ENCODE data around the gene ACP6. TPM values are rescaled to one million over a fixed set of nuclear protein-coding genes. Genes with fewer than 3 reads are reported as not detected.
A peak's percentile ranks its signal among the peaks of the same experiment; 100 is the strongest.
"Not testable (repeated sequence)": the region's sequence is repeated elsewhere in the genome, so short reads cannot be mapped to it uniquely, and the experiment has no call there.

The ACP6 gene
- total RNA-seq, 1 donor from 2014 or later = 14.1 TPM

DNA sequence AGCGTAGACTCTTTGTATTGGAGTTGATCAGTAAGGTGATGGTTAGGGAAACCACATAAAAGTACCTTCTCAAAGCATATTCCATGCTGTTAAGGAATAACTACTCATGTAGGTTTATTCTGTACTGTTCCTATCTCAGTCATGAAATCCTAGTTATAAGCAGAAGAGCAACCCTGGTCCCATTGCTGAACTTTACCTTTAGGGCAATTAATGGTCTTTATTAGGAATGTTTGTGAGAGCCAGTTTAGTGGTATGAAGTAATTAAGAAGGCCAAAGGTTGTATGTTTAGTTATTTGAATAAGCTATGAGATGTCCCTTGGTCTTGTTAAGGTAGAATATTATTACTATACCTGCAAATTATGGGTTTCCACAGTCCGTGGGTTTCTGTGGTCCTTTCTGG, 44.0 kb downstream of the ACP6 start:
- no peak for DNase-seq (ENCODE audit: low spot score)
- Mint-ChIP-seq H3K36me3 (ENCODE audit: low read depth) (peaks cover 13% of the 10 kb centered on the region), H3K9me3 (no peaks in the 10 kb centered on the region), H3K4me1 (ENCODE audit: low read depth) (peaks cover 36% of the 10 kb centered on the region), H3K4me3 (no peak overlapping the region), H3K27me3 (ENCODE audit: insufficient read depth) (no peaks in the 10 kb centered on the region), H3K27ac (no peak overlapping the region)
- intact Hi-C loops (cut with micrococcal nuclease) = no loop called here

DNA sequence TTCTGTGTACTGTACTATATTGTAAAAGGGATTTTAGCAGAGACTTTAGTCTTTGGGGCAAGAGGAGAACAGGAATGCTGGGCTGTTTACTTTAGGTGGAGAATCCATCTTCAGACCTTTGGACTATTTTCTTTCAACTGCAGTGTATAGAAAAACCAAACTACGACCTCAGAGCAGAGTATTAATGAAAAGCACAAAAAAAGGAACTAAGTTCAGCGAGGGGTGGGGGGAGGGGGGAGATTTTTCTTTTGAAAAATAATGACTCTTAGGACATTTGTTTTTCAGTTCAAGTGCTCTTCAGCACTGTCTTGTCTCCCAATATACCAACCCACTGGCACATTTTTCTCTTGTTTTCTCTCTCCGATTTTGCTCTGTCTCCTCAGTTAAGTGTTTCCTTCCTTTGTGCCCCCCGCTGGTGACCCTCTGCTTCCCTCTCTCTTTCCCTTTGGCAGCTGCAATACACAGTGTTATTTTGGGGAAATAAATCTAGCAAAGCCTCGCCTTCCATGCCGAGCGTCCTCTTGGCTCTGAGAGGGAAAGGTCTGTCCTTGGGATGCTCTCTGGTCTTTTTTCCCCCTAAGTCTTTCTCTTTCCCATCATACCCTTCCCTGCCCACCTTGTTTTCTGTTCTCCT, 44.8 kb downstream of the ACP6 start:
- no peak for DNase-seq (ENCODE audit: low spot score)
- Mint-ChIP-seq H3K4me3 (no peak overlapping the region), H3K36me3 (ENCODE audit: low read depth) (peaks cover 19% of the 10 kb centered on the region), H3K9me3 (no peaks in the 10 kb centered on the region), H3K27me3 (ENCODE audit: insufficient read depth) (no peaks in the 10 kb centered on the region), H3K27ac (peak overlapping the region; percentile 20), H3K4me1 (ENCODE audit: low read depth) (peaks cover 41% of the 10 kb centered on the region)
- intact Hi-C loops (cut with micrococcal nuclease) = no loop called here

DNA sequence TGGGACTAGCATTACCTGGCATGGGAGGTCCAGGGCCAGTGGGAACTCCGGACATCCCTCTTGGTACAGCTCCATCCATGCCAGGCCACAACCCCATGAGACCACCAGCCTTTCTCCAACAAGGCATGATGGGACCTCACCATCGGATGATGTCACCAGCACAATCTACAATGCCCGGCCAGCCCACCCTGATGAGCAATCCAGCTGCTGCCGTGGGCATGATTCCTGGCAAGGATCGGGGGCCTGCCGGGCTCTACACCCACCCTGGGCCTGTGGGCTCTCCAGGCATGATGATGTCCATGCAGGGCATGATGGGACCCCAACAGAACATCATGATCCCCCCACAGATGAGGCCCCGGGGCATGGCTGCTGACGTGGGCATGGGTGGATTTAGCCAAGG, 45.8 kb downstream of the ACP6 start:
- H3K9me3 Mint-ChIP-seq = no peaks in the 10 kb centered on the region
- no peak for DNase-seq (ENCODE audit: low spot score)
- no peak overlapping the region for H3K4me3 Mint-ChIP-seq
- intact Hi-C loops (cut with micrococcal nuclease) = no loop called here
- H3K4me1 Mint-ChIP-seq (ENCODE audit: low read depth) = peaks cover 35% of the 10 kb centered on the region
- H3K36me3 Mint-ChIP-seq (ENCODE audit: low read depth) = peaks cover 20% of the 10 kb centered on the region
- H3K27me3 Mint-ChIP-seq (ENCODE audit: insufficient read depth) = no peaks in the 10 kb centered on the region
- no peak overlapping the region for H3K27ac Mint-ChIP-seq

DNA sequence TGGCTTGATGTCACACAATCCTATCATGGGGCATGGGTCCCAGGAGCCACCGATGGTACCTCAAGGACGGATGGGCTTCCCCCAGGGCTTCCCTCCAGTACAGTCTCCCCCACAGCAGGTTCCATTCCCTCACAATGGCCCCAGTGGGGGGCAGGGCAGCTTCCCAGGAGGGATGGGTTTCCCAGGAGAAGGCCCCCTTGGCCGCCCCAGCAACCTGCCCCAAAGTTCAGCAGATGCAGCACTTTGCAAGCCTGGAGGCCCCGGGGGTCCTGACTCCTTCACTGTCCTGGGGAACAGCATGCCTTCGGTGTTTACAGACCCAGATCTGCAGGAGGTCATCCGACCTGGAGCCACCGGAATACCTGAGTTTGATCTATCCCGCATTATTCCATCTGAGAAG, 46.3 kb downstream of the ACP6 start:
- Mint-ChIP-seq H3K27me3 (ENCODE audit: insufficient read depth) (no peaks in the 10 kb centered on the region), H3K36me3 (ENCODE audit: low read depth) (peaks cover 20% of the 10 kb centered on the region), H3K4me1 (ENCODE audit: low read depth) (peaks cover 30% of the 10 kb centered on the region), H3K9me3 (no peaks in the 10 kb centered on the region), H3K27ac (no peak overlapping the region), H3K4me3 (no peak overlapping the region)
- intact Hi-C loops (cut with micrococcal nuclease) = no loop called here
- DNase-seq (ENCODE audit: low spot score) = no peak

DNA sequence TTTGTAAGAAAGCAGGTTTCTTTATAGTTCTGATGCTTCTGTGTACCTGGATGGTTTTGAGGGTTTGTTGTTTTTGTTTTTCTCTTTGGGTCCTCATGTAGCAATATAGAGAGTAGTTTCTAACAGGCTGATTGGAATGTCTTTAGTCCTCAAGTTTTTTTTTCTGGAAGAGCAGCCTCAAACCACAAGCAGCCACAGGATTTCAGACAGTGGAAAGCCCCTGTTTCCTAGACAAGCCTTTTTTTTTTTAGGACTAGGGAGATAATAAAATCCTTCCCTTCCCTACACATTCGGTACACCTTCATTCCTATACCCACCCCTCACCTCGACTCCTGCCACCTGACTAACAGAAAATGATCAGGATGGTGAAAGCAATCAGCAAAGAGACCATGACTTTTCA, 47.6 kb downstream of the ACP6 start:
- peaks cover 35% of the 10 kb centered on the region for H3K4me1 Mint-ChIP-seq (ENCODE audit: low read depth)
- no peak overlapping the region for H3K27ac Mint-ChIP-seq
- no peaks in the 10 kb centered on the region for H3K9me3 Mint-ChIP-seq
- DNase-seq (ENCODE audit: low spot score) = no peak
- intact Hi-C loops (cut with micrococcal nuclease) = no loop called here
- H3K36me3 Mint-ChIP-seq (ENCODE audit: low read depth) = peaks cover 30% of the 10 kb centered on the region
- no peak overlapping the region for H3K4me3 Mint-ChIP-seq
- H3K27me3 Mint-ChIP-seq (ENCODE audit: insufficient read depth) = no peaks in the 10 kb centered on the region

DNA sequence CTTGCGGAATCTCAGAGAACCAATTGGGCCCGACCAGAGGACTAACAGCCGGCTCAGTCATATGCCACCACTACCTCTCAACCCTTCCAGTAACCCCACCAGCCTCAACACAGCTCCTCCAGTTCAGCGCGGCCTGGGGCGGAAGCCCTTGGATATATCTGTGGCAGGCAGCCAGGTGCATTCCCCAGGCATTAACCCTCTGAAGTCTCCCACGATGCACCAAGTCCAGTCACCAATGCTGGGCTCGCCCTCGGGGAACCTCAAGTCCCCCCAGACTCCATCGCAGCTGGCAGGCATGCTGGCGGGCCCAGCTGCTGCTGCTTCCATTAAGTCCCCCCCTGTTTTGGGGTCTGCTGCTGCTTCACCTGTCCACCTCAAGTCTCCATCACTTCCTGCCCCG, 49.8 kb downstream of the ACP6 start:
- H3K4me3 Mint-ChIP-seq = peak overlapping the region; percentile 41

DNA sequence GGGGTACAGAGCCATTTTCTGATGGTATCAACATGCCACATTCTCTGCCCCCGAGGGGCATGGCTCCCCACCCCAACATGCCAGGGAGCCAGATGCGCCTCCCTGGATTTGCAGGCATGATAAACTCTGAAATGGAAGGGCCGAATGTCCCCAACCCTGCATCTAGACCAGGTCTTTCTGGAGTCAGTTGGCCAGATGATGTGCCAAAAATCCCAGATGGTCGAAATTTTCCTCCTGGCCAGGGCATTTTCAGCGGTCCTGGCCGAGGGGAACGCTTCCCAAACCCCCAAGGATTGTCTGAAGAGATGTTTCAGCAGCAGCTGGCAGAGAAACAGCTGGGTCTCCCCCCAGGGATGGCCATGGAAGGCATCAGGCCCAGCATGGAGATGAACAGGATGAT, 50.6 kb downstream of the ACP6 start:
- peaks cover 32% of the 10 kb centered on the region for H3K36me3 Mint-ChIP-seq (ENCODE audit: low read depth)
- intact Hi-C loops (cut with micrococcal nuclease) = loop anchor here (2.0 kb wide), 1 partner anchor 125 kb away; no protein-coding TSS in a partner anchor
- H3K27ac Mint-ChIP-seq = no peak overlapping the region
- H3K4me1 Mint-ChIP-seq (ENCODE audit: low read depth) = peaks cover 34% of the 10 kb centered on the region
- no peaks in the 10 kb centered on the region for H3K9me3 Mint-ChIP-seq
- H3K4me3 Mint-ChIP-seq = no peak overlapping the region
- H3K27me3 Mint-ChIP-seq (ENCODE audit: insufficient read depth) = no peaks in the 10 kb centered on the region
- no peak for DNase-seq (ENCODE audit: low spot score)

More for the DNA sequence above, 49.8 kb downstream of the ACP6 start:
- Mint-ChIP-seq H3K27ac (no peak overlapping the region), H3K27me3 (ENCODE audit: insufficient read depth) (no peaks in the 10 kb centered on the region), H3K36me3 (ENCODE audit: low read depth) (peaks cover 32% of the 10 kb centered on the region), H3K9me3 (no peaks in the 10 kb centered on the region), H3K4me1 (ENCODE audit: low read depth) (peaks cover 33% of the 10 kb centered on the region)
- intact Hi-C loops (cut with micrococcal nuclease) = no loop called here
- no peak for DNase-seq (ENCODE audit: low spot score)

DNA sequence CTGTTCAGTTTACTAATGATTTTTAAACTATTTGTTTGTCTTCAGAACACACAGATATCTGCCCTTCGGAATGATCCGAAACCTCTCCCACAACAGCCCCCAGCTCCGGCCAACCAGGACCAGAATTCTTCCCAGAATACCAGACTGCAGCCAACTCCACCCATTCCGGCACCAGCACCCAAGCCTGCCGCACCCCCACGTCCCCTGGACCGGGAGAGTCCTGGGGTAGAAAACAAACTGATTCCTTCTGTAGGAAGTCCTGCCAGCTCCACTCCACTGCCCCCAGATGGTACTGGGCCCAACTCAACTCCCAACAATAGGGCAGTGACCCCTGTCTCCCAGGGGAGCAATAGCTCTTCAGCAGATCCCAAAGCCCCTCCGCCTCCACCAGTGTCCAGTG, 51.6 kb downstream of the ACP6 start:
- peaks cover 38% of the 10 kb centered on the region for H3K36me3 Mint-ChIP-seq (ENCODE audit: low read depth)
- no peaks in the 10 kb centered on the region for H3K9me3 Mint-ChIP-seq
- no peak for DNase-seq (ENCODE audit: low spot score)
- H3K27me3 Mint-ChIP-seq (ENCODE audit: insufficient read depth) = no peaks in the 10 kb centered on the region
- peak overlapping the region; percentile 15 for H3K4me3 Mint-ChIP-seq
- H3K27ac Mint-ChIP-seq = peak overlapping the region; percentile 74
- H3K4me1 Mint-ChIP-seq (ENCODE audit: low read depth) = peaks cover 36% of the 10 kb centered on the region
- intact Hi-C loops (cut with micrococcal nuclease) = loop anchor here (1.0 to 2.0 kb wide), 7 partner anchors 9 to 124 kb away; partner anchors contain the start of gene ACP6

DNA sequence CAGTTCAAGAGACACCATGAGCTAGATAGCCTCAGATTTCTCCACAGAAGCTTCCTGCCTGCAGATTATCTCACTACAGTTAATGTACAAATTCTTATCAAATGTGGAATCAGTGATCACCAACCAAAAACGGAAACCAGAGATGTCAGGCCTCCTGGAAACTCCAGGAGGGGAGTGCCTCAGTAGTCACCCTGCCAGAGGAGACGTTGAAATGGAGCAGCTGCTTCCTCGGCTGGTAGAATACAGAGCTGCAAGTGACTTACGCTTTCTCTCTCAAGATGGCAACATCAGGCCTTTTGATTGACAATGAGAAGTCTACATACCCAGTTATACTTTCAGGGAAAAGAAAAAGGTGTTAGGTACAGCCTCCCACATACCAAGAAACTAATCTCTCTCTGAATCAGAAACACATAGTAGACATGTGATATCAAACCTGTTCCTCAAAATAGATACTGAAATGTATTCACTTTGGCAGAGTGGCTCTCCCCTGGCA, 52.2 kb downstream of the ACP6 start:
- peak overlapping the region; percentile 15 for H3K4me3 Mint-ChIP-seq
- peaks cover 43% of the 10 kb centered on the region for H3K36me3 Mint-ChIP-seq (ENCODE audit: low read depth)
- H3K27ac Mint-ChIP-seq = peak overlapping the region; percentile 74
- intact Hi-C loops (cut with micrococcal nuclease) = loop anchor here (1.0 to 2.0 kb wide), 7 partner anchors 9 to 123 kb away; partner anchors contain the start of gene ACP6
- no peaks in the 10 kb centered on the region for H3K27me3 Mint-ChIP-seq (ENCODE audit: insufficient read depth)
- H3K4me1 Mint-ChIP-seq (ENCODE audit: low read depth) = peaks cover 40% of the 10 kb centered on the region
- peak; percentile 55 for DNase-seq (ENCODE audit: low spot score)
- no peaks in the 10 kb centered on the region for H3K9me3 Mint-ChIP-seq

DNA sequence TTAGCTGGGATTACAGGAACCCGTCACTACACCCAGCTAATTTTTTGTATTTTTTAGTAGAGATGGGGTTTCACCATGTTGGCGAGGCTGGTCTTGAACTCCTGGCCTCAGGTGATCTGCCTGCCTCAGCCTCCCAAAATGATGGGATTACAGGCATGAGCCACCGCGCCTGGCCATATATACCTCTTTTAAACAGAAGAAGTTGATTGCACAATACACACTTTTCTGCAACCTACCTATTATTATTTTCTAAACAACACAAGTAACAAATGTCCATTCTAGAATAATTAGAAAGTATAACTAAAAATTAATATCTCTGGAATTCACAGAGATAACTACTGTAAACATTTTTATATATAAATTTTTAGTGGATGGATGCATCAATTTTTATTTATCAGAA, 55.4 kb downstream of the ACP6 start:
- Mint-ChIP-seq H3K36me3 (ENCODE audit: low read depth) (peaks cover 36% of the 10 kb centered on the region), H3K4me1 (ENCODE audit: low read depth) (peaks cover 35% of the 10 kb centered on the region)
- H3K27ac Mint-ChIP-seq; H3K4me3 Mint-ChIP-seq; H3K27me3 Mint-ChIP-seq (ENCODE audit: insufficient read depth); DNase-seq (ENCODE audit: low spot score); H3K9me3 Mint-ChIP-seq; intact Hi-C loops (cut with micrococcal nuclease): not testable (repeated sequence)

DNA sequence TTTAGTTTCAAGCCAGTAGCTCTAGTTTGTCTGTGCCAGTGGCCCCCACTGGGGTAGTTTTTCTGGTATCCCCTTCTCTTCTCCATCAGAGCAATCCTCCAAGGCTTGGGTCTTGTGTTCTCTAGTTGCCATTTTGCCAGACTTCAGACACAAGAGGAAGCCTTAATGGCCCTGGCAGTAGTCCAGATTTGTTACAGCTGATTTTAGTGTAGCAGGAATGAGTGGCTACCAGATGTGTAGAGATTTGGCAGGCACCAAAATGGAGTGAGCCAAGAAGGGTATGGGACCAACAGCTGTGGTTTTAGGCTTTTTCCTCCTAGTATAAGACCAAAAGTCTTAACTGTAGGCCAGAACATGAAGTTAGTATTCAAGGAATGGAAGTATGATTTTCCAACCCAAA, 56.8 kb downstream of the ACP6 start:
- DNase-seq (ENCODE audit: low spot score) = no peak
- H3K4me3 Mint-ChIP-seq = no peak overlapping the region
- peaks cover 30% of the 10 kb centered on the region for H3K4me1 Mint-ChIP-seq (ENCODE audit: low read depth)
- no peaks in the 10 kb centered on the region for H3K9me3 Mint-ChIP-seq
- no peaks in the 10 kb centered on the region for H3K27me3 Mint-ChIP-seq (ENCODE audit: insufficient read depth)
- peaks cover 33% of the 10 kb centered on the region for H3K36me3 Mint-ChIP-seq (ENCODE audit: low read depth)
- intact Hi-C loops (cut with micrococcal nuclease) = no loop called here
- H3K27ac Mint-ChIP-seq = no peak overlapping the region

DNA sequence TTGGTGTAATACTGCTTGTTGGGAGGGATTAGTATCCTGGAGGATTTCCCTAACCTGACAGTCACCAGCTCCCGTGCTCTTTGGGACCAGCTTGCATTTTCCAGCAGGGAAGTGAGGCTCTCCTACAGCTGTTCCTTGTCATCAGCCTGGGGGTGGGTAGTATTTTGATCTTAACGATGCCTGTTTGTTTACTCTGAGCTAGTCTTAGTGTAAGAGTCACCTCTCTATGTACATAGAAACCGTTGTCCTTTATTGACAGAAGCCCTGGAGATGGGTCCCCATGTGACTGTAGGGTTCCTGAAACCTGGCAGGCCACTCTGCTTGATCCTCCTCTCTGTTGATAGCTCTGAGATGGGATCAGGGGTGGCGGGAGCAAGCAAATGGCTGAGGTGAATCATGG, 58.0 kb downstream of the ACP6 start:
- no peaks in the 10 kb centered on the region for H3K9me3 Mint-ChIP-seq
- H3K36me3 Mint-ChIP-seq (ENCODE audit: low read depth) = peaks cover 35% of the 10 kb centered on the region
- no peak overlapping the region for H3K27ac Mint-ChIP-seq
- no peak overlapping the region for H3K4me3 Mint-ChIP-seq
- intact Hi-C loops (cut with micrococcal nuclease) = no loop called here
- no peaks in the 10 kb centered on the region for H3K27me3 Mint-ChIP-seq (ENCODE audit: insufficient read depth)
- peaks cover 19% of the 10 kb centered on the region for H3K4me1 Mint-ChIP-seq (ENCODE audit: low read depth)
- no peak for DNase-seq (ENCODE audit: low spot score)

DNA sequence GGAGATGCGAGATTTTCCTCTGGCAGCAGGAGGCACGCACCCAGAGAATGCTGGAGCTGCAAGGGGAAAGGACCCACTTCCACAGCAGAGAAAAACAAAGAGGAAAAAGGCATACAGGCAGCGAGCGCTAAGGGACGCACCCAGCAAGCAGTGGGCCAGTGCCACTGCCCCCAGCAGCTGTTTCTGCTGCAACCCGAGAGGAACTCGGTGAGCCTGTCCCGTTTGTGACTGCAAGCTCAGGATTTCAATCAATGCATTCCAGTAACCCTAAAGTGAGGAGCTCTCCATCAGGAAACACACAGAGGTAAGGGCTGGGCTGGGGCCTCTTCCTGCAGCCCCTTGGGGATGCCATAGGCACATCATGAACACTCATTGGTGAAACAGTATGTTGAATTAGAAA, 58.7 kb downstream of the ACP6 start:
- Mint-ChIP-seq H3K36me3 (ENCODE audit: low read depth) (peaks cover 39% of the 10 kb centered on the region), H3K4me1 (ENCODE audit: low read depth) (peaks cover 15% of the 10 kb centered on the region), H3K27ac (no peak overlapping the region), H3K27me3 (ENCODE audit: insufficient read depth) (no peaks in the 10 kb centered on the region), H3K9me3 (no peaks in the 10 kb centered on the region), H3K4me3 (no peak overlapping the region)
- DNase-seq (ENCODE audit: low spot score) = no peak
- intact Hi-C loops (cut with micrococcal nuclease) = no loop called here

DNA sequence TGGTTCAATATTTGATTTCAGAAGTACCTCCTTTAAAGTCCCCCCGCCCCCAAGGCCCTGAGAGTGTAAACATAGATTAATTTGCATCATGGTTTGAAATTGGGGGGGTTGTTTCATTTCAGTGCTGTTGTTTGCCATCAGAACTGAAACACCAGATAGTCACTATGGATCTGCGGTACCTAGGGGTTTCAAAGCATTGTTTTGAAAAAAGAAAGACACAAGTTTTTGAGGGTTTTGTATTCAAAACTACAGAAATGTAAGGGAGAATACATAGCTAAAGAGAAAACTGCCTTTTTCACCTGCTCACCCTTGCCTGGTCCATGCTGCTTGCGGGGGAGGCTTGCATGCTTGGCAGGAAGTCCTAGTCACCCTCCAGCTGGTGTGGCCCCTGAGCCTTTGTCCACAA, 59.3 kb downstream of the ACP6 start:
- H3K4me1 Mint-ChIP-seq (ENCODE audit: low read depth) = peaks cover 14% of the 10 kb centered on the region
- no peaks in the 10 kb centered on the region for H3K9me3 Mint-ChIP-seq
- intact Hi-C loops (cut with micrococcal nuclease) = no loop called here
- peaks cover 38% of the 10 kb centered on the region for H3K36me3 Mint-ChIP-seq (ENCODE audit: low read depth)
- no peak overlapping the region for H3K27ac Mint-ChIP-seq
- H3K27me3 Mint-ChIP-seq (ENCODE audit: insufficient read depth) = no peaks in the 10 kb centered on the region
- no peak overlapping the region for H3K4me3 Mint-ChIP-seq
- DNase-seq (ENCODE audit: low spot score) = no peak
